ENCODE measurements around the gene CRB3. TPM values are rescaled to one million over a fixed set of nuclear protein-coding genes. Genes with fewer than 3 reads are reported as not detected.
"Not testable (repeated sequence)": the region's sequence is repeated elsewhere in the genome, so short reads cannot be mapped to it uniquely, and the experiment has no call there.

Gene CRB3
- total RNA-seq, 2 experiments from 2014 or later = 2.1 to 2.5 TPM

DNA sequence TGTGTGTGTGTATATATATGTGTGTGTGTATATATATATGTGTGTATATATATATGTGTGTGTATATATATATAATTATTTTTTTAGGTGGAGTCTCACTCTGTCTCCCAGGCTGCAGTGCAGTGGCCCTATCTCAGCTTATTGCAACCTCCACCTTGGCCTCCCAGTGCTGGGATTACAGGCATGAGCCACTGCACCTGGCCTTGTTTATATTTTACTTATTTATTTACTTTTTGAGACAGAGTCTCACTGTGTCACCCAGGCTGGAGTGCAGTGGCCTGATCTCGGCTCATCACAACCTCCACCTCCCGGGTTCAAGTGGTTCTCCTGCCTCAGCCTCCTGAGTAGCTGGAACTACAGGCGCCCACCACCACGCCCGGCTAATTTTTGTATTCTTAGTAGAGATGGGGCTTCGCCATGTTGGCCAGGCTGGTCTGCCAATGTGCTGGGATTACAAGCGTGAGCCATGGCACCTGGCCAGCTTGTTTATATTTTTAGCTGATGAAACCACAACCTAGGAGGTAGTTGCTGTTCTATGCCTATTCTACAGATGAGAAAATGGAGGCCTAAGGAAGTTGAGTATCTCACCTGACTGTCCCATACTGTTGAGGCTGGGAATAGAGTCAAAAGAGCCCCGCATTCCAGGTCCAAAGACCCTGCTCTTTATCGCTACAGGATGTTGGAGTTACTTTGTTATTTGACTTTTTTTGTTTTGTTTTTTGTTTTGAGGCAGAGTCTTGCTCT lies 44.1 kb downstream of the CRB3 start:
- not testable (repeated sequence) for H3K4me1 Mint-ChIP-seq, DNase-seq, H3K4me3 Mint-ChIP-seq, H3K27me3 Mint-ChIP-seq, H3K36me3 Mint-ChIP-seq, H3K27ac Mint-ChIP-seq, H3K9me3 Mint-ChIP-seq

DNA sequence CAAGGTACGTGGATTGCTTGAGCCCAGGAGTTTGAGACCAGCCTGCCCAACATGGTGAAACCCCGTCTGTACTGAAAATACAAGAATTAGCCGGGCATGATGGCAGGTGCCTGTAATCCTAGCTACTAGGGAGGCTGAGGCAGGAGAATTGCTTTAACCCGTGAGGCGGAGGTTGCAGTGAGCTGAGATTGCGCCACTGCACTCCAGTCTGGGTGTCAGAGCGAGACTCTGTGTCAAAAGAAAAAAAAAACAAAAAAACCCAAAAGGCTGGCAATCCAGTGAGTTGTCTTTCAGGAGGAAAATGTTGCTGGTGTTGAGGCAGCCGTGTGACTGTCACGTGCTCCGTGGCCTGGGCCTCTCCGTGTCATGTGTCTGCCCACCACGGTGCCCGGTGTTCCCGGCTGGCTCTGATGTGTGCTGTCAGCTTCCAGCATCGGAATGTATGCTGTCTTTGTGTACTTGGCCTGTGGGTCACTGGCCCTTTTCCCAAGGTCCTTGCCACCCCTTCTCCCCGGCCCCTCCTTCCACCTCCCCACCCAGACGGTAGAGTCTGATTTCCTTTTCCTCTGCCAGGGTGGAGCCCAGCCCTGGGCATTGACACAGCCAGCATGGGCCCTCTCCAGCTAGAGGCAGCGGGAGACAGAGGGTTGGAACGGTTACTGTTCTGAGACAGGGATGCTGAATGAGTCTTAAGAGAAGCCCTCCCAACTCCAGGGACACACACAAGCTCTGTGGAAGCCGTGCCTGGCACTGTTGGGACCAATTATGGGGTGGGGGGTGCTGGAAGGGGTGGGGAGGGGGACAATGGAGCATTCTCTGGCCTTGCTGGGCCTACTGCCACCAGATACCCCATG lies 45.3 kb downstream of the CRB3 start:
- no peaks in the 10 kb centered on the region for H3K27me3 Mint-ChIP-seq
- no peaks in the 10 kb centered on the region for H3K4me1 Mint-ChIP-seq
- H3K36me3 Mint-ChIP-seq = no peaks in the 10 kb centered on the region
- DNase-seq = no peak
- H3K27ac Mint-ChIP-seq = no peak overlapping the region
- H3K4me3 Mint-ChIP-seq = no peak overlapping the region
- no peaks in the 10 kb centered on the region for H3K9me3 Mint-ChIP-seq

DNA sequence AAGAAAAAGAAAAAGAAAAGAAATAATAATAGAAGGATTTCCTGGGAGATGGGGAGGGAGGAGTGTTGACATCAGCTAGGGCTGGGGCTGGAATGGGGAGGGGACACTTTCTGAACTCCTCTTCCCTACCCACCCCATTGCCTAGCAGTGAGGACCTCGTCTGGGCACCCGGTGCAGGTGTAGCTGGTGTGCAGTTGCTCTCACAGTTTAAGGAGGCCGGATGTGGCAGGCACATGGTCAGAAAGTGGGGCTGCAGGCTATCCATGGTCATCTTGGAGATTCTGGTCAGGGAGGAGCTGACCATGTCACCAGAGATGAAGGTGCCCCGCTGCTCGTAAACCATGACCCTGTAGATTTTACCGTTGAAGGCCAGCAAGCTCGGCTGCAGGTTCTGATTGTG lies 46.5 kb downstream of the CRB3 start:
- H3K36me3 Mint-ChIP-seq = no peaks in the 10 kb centered on the region
- H3K27ac Mint-ChIP-seq = no peak overlapping the region
- no peak overlapping the region for H3K4me3 Mint-ChIP-seq
- DNase-seq = no peak
- H3K9me3 Mint-ChIP-seq = no peaks in the 10 kb centered on the region
- no peaks in the 10 kb centered on the region for H3K27me3 Mint-ChIP-seq
- H3K4me1 Mint-ChIP-seq = no peaks in the 10 kb centered on the region

- Mint-ChIP-seq H3K27me3 (no peaks in the 10 kb centered on the region), H3K27ac (no peak overlapping the region), H3K4me1 (peaks cover 25% of the 10 kb centered on the region), H3K4me3 (no peak overlapping the region), H3K36me3 (no peaks in the 10 kb centered on the region), H3K9me3 (no peaks in the 10 kb centered on the region)
- DNase-seq = no peak
Observed at GRCh38 chr19:6514089-6514488, 50.0 kb downstream of the CRB3 start.

GRCh38 chr19:6514926-6515544 lies 51.0 kb downstream of the CRB3 start:
- H3K4me1 Mint-ChIP-seq = peaks cover 30% of the 10 kb centered on the region
- DNase-seq = no peak
- H3K27me3 Mint-ChIP-seq = peaks cover 2% of the 10 kb centered on the region
- H3K4me3 Mint-ChIP-seq = peak overlapping the region; percentile 27
- H3K9me3 Mint-ChIP-seq = no peaks in the 10 kb centered on the region
- H3K27ac Mint-ChIP-seq = no peak overlapping the region
- H3K36me3 Mint-ChIP-seq = no peaks in the 10 kb centered on the region

DNA sequence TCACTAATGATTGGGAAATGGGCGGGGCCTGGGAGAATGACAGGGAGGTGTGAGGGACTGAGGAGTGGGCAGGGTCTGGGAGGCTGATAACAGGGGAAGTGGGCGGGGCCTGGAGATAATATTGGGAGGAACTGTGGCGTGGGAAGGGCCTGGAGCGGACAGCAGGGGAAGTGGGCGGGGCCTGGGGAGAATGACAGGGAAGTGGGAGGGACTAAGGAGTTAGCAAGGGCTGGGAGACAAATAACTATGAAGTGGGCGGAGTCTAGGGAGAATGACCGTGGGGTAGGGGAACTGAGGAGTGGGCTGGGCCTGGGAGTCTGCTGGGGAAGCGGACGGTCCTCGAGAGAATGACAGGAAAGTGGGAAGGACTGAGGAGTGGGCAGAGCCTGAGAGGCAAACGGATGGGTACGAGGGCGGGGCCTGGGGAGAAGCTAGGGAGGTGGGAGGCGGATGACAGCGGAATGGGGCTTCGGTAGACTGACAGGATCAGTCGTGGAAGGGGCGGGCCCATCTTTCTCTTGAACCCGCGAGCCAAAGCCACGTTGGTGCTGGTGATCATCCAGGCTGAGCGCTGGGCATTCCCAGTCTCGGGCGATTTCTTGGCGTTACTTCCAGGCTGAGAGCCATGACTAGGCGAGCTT lies 52.1 kb downstream of the CRB3 start:
- DNase-seq = peak; percentile 75
- peaks cover 4% of the 10 kb centered on the region for H3K27me3 Mint-ChIP-seq
- peak overlapping the region; percentile 90 for H3K4me3 Mint-ChIP-seq
- peaks cover 31% of the 10 kb centered on the region for H3K4me1 Mint-ChIP-seq
- H3K27ac Mint-ChIP-seq = peak overlapping the region; percentile 83
- H3K9me3 Mint-ChIP-seq = no peaks in the 10 kb centered on the region
- no peaks in the 10 kb centered on the region for H3K36me3 Mint-ChIP-seq

Other genes starting within 250 kb of the CRB3 start
- gene MLLT1, start 184.3 kb upstream of the CRB3 start, total RNA-seq = 10 to 100 TPM; 55.2 to 56.8 TPM
- gene ACER1, start 130.7 kb upstream of the CRB3 start, total RNA-seq = not detected
- 100 to 1,000 TPM; 194 to 196 TPM for gene CLPP, start 102.7 kb upstream of the CRB3 start, total RNA-seq
- gene ALKBH7, start 91.5 kb upstream of the CRB3 start, total RNA-seq = 10 to 100 TPM; 26.7 to 29.6 TPM
- gene PSPN, start 88.3 kb upstream of the CRB3 start, total RNA-seq = 1 to 10 TPM in 1 of 2 experiments, under 1 TPM in 1; 0.92 to 1.2 TPM
- gene GTF2F1, start 71.1 kb upstream of the CRB3 start, total RNA-seq = 10 to 100 TPM; 72.2 to 72.7 TPM
- gene KHSRP, start 39.5 kb upstream of the CRB3 start, total RNA-seq = 100 to 1,000 TPM; 483 to 489 TPM
- under 1 TPM; 0.52 to 0.60 TPM for gene SLC25A41, start 30.5 kb upstream of the CRB3 start, total RNA-seq
- gene SLC25A23, start 4.5 kb upstream of the CRB3 start, total RNA-seq = 10 to 100 TPM; 14.8 to 18.4 TPM
- gene DENND1C, start 17.5 kb downstream of the CRB3 start, total RNA-seq = 10 to 100 TPM; 62.4 to 63.2 TPM
- gene TUBB4A, start 38.0 kb downstream of the CRB3 start, total RNA-seq = 1 to 10 TPM; 7.3 to 7.8 TPM
- gene TNFSF9, start 66.8 kb downstream of the CRB3 start, total RNA-seq = 1 to 10 TPM; 2.3 to 2.5 TPM
- gene CD70, start 126.9 kb downstream of the CRB3 start, total RNA-seq = 10 to 100 TPM; 15.2 to 15.3 TPM
- gene TNFSF14, start 205.9 kb downstream of the CRB3 start, total RNA-seq = 10 to 100 TPM; 68.0 to 72.8 TPM

Measured in activated naive CD8-positive, alpha-beta T cell treated with anti-CD3 and anti-CD28 coated beads for 36 hours (primary cell).